ENCODE measurements around the gene LHPP.
"Not testable (repeated sequence)": the region's sequence is repeated elsewhere in the genome, so short reads cannot be mapped to it uniquely, and the experiment has no call there.

The LHPP gene

DNA sequence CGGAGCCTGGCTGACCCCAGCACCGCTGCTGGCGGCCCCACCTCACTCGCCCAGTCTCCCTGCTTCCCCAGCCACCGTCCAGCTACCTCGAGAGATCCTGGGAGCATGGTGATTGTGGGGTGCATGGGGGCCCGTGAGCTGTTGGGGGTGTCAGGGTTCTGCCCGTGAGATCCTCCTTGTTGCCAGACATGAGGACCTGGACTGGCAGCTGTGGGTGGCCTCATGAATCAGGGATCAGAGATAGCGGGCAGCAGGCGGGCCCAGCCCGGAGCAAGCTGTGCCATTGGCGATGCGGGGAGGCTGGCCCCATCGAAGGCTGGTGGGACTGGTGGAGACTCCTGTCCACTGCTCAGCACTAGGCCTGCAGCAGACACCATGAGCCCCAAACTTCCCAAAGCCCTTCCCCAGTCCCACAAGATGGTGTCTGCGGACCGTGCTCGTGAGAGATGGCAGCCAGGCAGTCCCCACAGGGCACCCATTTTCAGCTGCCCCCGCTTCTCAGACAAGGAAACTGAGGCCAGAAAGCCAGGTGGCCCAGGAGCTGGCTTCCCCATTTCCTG lies 75.6 kb downstream of the LHPP start:
- DNase-seq (ENCODE audit: low read depth) = no peak

DNA sequence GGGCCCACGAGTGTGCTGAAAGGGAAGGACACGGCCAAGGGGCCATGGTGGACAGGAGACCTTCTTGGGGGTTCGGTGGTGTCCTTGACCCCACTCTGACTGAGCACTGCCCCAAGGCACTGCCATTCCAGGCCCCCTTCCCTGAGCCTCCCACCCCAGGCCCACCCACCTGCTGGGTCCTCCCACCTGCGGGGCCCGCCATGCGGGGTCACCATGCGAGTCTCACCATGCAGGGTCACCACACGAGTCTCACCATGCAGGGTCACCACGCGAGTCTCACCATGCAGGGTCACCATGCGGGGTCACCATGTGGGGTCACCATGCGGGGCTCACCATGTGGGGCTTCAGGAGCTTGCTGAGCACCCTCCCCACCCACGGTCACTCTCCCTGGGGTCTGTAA lies 76.3 kb downstream of the LHPP start:
- no peak for DNase-seq (ENCODE audit: low read depth)

DNA sequence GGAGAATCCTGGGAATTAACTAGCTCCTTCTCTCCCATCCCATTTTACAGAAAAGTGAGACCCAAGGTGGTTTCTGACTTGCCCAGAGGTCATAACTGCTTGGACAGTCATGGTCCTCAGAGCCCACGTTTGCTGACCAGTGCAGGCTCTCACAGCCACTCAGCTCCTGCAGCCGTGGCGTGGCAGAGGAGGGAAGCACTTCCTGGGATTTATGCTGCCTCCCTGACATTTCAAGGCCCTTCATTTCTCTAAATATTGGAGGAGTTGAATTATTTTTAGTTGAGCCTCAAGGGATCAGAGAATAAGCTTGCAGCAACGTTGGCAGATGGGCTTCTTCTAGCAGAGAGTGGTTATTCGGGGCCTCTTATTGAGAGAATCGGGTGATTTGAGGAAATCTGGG lies 77.1 kb downstream of the LHPP start:
- no peak for DNase-seq (ENCODE audit: low read depth)

DNA sequence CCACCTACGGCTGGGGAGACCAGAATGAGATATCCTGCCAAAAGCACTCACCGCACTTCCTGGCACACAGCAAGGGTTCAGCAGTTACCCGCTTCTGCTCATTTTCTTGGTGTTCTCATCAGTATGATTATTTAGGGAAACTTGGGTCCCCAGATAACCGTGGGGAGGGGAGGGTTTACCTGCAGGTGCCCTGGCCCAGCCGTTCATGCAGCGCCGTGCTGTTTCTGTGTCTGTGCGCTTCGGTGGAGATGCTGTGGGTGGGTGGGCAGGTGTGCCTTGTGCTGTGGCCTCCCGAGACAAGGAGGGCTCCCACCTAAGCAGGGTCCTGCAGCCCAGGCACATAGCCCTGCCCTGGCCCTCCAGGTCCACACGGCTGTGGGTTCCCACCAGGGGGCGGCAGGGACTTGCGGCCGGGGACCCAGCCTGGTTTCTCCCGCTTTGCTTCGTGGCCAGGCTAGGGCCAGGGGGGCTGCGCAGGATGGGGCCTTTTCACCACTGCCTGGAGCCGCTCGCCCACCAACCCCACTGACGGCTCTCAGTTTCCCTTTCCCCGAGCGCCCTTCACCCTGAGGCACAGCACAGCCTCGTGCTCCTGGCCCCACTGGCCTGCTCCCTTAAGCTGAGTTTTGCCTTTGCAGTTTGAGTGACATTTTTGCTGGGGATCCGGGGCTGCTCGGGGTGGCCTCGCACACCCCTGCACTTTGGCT lies 78.5 kb downstream of the LHPP start:
- no peak for DNase-seq (ENCODE audit: low read depth)

DNA sequence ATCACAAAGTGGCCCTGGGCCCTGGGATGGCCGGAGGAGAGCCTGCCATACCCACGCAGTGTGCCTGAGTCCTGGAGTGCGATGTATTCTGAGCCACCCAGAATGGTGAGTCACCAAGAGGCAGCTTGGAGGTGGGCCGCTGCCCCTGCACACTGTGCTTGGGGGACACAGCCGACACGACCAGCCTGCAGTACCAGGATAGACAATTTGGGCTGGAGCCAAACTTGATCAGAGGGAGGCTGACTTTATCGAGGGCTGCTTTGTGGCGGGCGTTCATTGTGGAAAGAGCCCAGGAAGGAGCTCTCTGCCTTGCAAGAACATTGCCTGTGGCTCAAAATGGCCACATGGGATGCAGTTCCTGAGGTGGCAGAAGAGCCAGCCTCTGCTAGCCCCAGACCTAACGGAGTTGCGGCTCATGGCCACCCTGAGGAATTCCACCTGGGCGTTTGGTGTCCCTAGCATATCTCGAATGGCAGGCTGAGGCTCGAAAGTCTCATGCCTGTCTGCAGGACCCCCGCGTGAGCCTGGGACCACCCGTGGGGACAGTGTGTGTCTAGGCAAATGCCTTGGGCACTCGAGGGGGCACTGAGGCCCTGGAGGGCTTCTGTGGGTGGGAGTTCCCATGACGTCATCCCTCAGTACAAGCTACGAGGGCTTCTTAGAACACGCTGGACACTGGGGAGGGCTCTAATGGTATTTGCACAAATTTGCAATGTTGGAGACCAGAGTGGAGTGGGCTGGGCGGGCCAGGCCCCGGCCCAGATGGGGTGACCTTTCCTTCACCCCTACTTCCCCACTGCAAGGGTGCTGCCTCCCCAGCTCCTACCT lies 79.7 kb downstream of the LHPP start:
- DNase-seq (ENCODE audit: low read depth) = no peak

DNA sequence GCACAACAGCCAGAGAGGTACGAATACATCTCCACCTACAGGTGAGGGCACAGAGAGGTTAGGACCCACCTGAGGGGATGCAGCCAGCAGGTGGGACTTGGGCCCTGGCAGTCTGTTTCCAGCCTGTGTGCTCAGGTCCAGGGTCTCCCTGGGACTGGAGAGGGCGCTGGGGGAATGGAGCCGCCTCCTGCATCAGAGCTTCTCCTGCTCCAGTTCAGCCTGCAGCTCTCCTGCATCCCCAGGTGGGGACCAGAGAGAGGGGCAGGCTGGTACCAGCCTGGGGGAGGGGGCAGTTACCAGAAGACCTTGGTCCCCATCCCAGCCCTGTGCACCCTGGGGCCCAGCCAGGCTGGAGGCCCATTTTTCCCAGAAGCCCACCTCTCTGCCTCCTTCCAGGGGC lies 80.7 kb downstream of the LHPP start:
- DNase-seq (ENCODE audit: low read depth) = no peak

DNA sequence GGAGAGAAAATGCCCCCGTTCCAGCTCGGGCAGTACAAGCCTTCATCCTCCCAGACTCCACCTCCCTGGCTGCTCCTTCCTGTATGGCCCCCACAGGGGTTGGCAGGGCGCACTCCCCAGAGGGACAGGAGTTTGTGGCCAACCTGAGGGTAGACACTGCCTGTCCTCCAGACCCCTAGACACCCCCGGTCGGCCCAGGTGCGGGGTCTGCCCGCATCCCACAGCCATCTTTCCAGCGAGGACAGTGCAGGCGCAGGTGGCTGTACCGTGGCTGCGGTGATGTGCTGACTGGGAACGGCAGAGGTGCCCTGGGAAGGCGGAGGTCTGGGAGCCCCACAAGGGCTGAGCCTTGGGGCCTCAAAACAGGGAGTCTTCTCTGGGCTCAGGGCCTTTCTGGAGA lies 81.5 kb downstream of the LHPP start:
- no peak for DNase-seq (ENCODE audit: low read depth)

DNA sequence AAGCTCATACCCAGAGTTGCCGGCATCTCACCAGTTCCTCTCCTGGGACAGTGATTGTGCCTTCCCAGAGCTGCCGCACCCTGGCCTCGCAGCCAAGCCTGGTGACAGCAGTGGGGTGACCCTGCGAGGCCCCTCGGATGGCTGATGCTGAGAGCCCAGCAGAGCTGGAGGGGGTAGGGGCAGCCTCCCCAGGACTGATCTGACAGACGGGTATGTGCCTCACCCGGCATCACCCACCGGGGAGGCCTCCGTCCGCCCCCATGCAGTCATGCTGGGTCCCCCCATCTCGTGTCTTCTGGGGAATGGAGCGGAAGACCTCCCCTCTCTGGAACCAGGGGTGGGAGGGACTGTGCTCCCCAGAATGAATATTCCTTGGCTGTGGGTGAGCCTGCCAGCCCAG lies 82.3 kb downstream of the LHPP start:
- DNase-seq (ENCODE audit: low read depth) = no peak

DNA sequence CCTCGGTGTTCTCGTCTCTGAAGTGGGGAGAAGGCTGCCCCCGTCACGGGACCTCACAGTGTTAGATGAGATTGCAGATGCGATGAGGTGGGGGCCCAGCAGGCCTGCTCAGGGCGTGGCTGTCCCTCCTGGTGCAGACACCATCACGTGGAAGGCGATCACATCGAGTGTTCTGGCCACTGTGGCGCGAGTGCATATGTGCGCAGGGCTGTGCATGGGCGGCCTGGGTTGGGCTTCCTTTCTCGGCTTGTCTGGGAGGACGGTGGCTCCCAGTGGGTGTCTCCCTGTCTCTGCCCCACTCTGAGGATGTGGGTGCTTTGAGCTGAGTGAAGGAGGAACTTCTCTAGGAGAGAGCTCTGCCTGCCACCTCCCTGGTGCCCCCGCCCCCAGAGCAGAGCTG lies 83.1 kb downstream of the LHPP start:
- DNase-seq (ENCODE audit: low read depth) = no peak

DNA sequence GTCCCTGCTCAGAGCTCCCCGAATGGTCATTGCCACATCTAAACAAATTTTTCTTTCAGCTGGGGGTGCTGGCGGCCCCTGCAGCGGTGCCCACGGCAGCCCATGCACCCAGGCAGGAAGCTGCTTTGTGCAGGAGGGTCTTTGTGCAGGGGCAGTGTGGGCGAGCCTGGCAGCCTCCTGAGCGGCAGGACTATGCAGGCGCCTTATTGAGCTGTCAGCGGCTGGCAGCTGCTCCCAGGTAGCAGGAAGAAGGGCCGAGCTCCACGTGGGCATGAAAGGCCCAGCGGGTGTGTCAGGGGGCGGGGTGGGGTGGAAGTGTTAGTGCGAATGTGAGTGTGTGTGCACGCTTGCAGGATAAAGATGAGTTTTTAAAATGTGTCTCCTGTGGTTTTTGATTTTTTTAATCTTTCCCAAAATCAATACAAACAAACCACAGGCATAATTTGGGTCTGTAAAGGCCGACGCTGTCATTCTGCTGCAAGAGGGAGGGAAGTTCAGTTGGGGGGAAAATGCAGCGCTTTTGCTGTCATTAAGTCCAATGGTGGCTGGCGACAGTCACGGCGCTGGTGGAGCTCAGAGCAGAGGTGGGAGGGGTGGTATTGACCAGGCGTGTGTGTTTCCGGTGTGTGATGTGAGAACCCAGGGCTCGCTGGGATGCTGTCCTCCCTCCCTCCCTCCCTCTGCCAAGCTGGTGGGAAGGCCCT lies 83.9 kb downstream of the LHPP start:
- DNase-seq (ENCODE audit: low read depth) = no peak

DNA sequence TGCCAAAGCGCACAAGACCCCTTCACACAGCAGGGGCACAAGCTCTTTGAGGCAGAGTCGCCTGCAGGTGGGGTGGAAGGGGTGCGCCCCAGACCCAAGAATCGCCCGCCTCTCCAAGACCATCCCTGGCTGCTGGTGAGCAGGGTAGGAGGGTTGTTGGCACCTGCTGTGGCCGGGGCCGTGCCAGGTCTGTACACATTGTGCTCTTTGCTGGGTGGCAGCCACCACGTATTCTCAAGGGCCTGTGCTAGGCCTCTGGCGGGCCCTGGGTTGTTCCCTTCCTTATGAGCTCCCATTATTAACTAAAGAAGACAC lies 84.4 kb downstream of the LHPP start:
- no peak for DNase-seq (ENCODE audit: low read depth)

DNA sequence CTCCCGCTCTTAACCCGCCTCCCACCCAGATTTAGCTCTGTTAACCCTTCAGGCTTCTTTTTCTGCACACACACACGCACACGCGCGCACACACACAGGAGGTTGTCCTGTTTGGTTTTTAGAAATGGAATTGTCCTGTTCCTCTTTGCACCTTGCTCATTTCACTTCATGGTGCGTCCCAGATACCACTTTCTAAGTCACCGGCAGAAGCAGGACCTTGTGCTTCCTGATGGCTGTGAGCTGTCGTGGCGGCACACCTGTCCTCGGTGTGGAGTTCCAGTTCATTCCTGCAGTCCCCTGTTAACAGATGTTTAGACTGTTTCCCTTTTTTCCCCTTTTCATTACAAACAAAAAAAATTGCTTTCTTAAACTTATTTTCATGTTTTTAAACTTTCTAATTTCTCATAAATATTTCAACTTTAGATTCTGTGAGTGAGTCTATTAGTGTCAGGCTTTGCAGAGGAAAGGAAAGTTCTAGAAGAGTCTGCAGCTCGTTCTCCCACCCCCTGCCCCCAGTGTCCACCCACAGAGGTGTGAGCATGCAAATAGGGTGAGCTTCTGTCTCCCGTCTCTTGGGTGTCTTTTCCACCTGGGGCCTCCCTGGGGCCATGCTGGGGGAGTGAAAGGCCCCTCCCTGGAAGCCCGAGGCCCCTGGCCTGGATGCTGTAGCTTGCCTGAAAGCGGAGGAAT lies 85.5 kb downstream of the LHPP start:
- DNase-seq (ENCODE audit: low read depth) = no peak

DNA sequence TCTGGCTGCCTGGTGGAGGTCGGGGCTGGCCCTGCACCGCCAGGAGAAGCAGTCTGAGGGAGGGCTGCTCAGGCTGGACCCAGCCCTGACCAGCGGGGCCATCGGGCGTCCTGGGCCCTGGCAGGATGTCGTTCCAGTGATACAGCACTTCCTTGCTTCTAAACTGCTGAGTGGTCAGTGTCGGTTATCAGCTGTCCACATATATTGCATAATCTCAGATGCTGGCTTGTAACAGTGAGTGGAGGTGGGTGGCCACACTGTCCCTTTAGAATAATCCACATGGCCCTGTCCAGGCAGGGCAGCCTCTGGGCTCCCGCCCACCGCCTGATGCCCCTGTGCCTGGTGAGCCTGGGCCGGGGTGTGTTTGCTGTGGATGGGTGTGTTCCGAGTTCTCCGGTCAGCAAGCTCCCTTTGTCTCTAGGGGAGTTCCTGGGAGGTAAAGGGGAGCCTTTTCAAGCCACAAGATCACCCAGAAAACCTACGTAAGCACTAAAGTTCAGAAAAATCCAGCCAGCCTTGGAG lies 86.1 kb downstream of the LHPP start:
- DNase-seq (ENCODE audit: low read depth) = no peak

DNA sequence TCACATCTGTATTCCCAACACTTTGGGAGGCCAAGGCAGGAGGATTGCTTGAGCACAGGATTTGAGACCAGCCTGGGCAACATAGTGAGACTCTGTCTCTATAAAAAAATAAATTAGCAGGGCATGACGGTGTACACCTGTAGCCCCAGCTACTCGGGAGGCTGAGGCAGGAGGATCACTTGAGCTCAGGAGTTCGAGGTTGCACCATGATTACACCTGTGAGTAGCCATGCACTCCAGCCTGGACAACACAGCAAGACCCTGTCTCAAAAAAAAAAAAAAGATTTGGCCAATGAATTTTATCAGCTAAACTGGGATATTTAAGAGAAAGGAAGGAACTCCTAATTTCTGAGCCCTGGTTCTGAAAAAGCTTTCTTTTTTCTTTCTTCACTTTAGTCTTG lies 87.5 kb downstream of the LHPP start:
- not testable (repeated sequence) for DNase-seq (ENCODE audit: low read depth)

DNA sequence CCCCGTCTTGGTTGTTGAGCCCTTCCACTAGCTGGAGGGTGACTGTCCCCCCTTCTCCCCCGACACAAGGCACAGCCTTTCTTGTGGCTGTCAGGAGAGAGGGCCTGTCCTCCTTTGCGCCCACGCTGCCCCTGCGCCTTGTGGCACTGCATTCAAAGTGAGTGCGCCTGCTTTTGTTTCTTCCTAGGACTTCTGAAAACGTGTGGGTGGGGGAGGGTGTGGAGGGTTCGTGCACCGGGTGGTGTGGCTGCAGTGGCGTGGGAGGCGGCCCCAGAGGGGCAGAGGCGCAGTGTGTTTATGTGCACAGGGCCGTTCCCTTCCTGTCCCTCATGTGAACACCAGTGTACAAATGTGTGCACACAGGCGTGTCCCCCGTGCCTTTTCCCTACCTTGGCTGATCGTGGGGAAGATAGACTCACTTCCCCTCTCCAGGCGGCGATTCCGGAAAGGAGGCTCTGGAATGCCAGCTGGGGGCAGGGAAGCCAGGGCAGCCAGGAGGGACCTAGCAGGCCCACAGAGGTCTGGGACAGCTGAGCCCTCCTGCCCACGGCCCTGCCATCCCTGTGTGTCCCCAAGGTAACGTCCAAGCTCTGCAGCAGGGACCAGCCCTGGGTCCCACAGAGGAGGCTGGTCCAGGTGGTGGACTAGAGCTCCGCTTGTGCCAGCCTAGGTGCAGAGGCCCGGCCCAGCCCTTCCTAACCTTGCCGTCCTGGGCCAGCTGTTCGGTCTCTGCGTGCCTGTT lies 88.8 kb downstream of the LHPP start:
- DNase-seq (ENCODE audit: low read depth) = no peak

DNA sequence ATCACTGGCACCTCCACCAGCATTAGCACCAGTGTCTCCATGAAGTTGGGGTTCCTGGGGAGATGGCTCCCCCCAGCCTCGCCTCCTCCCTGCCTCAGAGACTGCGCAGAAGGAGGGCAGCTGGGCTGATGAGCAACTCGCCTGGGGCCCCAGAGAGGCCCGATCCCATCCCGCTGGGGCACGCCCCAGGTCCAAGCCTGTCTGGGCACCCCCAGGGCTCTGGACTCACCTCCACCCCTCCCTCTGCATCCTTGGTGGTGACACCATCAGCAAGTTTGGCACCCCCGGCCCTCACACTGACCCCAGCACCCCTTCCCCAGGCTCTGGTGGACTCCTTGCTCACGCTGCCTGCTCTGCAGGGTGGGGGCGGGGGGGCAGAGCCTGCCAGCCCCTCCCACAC lies 89.5 kb downstream of the LHPP start:
- no peak for DNase-seq (ENCODE audit: low read depth)

DNA sequence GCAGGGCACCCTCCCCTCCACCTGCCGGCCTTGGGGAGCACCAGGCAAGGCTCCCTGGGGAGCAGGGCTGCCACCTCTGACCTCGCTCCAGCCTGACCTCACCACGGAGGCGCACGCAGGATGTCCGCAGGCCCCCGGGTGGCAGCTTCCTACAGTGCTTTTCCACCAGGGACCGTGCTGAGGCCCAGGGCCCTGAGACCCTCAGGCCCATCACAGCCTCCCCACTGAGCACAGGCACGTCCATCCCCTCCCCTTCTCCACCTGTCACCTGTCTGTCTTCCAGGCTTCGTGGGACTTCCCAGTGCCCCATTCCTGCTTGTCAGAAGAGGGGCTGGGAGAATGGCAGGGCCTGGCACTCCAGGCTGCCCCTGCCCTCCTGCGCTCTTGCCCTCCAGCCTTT lies 90.1 kb downstream of the LHPP start:
- no peak for DNase-seq (ENCODE audit: low read depth)

DNA sequence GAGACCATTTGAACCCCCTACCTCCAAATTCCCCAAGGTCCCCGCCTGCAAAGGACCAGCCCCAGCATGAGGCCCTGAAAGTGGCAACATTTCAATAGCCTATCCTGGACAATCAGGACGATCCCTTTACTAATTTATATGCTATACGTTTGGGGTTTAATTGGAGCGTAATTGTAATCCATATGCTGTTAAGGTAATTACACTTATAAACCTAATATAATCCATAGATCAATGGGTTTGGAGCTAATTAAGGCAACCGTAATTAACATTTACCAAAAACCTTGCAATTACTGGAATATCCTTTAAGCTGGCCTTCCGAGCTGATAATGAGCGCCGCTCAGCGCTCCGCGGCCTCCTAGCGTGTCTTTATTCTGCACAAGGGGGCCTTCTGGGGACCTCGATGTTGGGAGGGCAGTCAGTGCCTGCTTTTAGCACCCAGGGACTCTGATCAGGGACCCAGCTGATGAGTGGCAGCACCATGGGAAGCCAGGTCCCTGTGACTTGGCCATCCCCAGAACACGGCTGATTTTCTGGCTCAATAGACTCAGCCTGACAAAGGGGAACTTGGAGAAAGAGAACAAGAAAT lies 91.2 kb downstream of the LHPP start:
- DNase-seq (ENCODE audit: low read depth) = no peak

DNA sequence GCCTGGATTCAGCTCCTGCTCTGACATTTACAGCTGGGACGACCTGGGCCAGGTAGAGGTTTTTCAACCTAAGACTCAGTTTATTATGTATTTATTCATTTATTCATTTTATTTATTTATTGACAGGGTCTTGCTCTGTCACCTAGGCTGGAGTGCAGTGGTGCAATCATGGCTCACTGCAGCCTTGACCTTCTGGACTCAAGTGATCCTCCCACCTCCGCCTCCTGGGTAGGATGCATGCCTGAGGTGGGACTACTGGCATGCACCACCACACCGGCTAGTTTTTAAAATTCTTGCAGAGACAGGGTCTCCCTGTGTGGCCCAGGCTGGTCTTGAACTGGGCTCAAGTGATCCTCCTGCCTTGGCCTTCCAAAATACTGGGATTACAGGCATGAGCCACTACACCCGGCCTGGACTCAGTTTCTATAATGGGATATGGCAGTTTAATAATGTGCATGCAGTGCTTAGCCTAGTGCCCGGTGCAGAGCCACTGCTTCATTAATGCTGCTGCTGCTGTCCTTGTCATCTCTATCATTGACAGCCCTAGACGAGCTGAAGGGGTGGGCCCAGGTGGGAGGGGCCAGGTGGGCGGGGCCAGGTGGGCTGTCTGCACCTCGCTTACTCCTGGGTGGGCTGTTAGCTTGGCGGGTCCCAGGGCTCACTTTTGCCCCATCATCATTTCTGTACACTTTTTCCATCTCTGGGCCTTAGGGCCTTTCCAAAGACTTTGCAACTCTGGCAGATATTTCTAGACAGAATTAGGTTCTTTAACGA lies 92.6 kb downstream of the LHPP start:
- DNase-seq (ENCODE audit: low read depth) = no peak

DNA sequence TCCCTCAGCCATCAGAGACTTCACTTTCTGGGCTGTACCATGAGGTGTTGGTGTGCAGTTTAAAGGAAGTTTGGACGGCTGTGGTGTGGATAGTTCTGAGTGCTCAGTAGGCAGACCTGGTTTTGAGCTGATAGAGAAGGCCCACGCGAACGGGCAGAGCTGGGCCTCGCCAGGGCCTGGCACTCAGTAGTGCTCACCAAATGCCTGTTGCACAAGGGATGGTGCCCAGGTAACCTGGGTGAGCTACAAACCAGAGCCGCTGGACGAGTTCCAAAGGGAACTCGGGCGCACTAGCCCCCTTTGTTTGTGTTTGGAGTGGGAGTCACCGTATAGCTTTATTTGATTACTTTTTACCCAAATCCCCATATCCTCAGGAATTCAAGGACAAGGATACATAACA lies 95.5 kb downstream of the LHPP start:
- no peak for DNase-seq (ENCODE audit: low read depth)
